Suppressor macrophage treated with lipopolysaccharide for 1 hour (primary cell): ENCODE data around the gene SUPT6H.
"Not testable (repeated sequence)": the region's sequence is repeated elsewhere in the genome, so short reads cannot be mapped to it uniquely, and the experiment has no call there.

Experiments used
- DNase-seq, 3 donors: peaks; one replicate each; pipeline ENCODE4 v3.0.0-alpha.2; 2020 to 2022

The SUPT6H gene

DNA sequence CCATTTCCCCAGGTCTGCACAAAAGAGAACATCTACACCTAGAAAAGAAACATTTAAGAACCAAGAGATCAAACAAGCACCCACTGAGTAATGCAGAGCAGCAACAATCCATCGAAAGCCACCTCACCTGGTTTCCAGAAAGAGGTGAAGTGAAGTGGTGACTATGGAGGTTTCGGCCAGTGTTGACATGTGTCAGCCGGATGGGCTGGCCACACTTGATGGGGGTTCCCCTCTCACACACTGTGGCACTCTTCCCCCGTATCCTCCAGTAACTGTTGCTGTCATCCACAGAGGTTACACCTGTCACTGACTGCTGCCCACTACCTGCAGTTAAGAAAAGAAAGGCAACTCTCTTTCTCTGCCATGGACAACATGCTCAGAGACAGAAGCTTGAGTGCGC lies 6.8 kb upstream of the SUPT6H start:
- no peak for DNase-seq

- no peak for DNase-seq
These were observed 4.2 kb upstream of the SUPT6H start for GRCh38 chr17:28657756-28658155.

DNA sequence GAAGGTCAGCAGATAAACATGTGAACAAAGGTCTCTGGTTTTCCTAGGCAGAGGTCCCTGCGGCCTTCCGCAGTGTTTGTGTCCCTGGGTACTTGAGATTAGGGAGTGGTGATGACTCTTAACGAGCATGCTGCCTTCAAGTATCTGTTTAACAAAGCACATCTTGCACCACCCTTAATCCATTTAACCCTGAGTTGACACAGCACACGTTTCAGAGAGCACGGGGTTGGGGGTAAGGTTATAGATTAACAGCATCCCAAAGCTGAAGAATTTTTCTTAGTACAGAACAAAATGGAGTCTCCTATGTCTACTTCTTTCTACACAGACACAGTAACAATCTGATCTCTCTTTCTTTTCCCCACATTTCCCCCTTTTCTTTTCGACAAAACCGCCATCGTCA lies 3.7 kb upstream of the SUPT6H start:
- not testable (repeated sequence) for DNase-seq

- not testable (repeated sequence) for DNase-seq
These were observed 3.1 kb upstream of the SUPT6H start for GRCh38 chr17:28658766-28659496.

DNA sequence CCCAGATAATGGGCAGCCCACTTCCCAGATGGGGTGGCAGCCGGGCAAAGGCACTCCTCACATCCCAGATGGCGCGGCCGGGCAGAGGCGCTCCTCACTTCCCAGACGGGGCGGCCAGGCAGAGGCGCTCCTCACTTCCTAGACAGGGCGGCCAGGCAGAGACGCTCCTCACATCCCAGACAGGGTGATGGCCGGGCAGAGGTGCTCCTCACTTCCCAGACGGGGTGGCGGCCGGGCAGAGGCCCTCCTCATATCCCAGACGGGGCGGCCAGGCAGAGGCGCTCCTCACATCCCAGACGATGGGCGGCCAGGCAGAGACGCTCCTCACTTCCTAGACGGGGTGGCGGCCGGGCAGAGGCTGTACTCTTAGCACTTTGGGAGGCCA lies 2.5 kb upstream of the SUPT6H start:
- DNase-seq = not testable (repeated sequence)

GRCh38 chr17:28662527-28662829 lies 473 bp downstream of the SUPT6H start:
- DNase-seq = no peak

GRCh38 chr17:28663723-28664122 lies 1.7 kb downstream of the SUPT6H start:
- no peak for DNase-seq

DNA sequence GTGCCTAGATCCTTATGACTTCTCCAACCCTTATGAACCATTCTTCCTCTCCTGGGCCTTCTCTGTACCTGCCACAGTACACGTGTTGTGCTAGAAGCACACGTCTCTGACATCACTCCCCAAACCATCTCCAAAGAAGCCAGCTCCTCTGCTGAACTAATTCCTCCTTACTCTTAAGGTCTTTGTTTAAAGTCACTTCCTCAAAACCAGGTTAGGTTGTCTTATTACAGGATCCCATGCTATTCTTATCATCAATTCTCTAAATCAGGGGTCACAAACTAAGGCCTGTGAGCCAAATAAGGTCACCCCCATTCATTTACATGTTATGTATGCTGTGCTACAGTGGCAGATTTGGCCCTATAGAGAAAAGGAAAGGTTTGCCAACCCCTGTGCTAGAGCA lies 4.0 kb downstream of the SUPT6H start:
- DNase-seq = no peak

DNA sequence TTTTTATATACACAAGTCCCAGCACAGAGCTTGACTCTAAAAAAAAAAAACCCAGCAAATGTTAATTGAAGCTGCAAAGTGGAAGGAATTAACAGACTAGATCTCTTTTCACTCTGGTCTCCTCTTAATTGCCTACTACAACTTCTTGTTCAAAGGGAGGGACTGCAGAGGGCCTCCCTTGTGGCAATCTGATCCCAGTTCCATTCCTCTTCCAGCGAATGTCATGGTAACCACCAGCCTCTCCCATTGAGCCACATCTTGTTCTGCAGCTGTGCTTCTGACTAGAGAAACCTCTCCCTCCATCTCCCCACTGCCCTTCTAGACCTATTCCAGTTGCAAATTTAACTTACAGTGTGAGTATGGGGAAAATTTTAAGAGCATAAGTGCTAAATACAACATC lies 5.9 kb downstream of the SUPT6H start:
- DNase-seq = no peak

GRCh38 chr17:28669918-28670317 lies 7.9 kb downstream of the SUPT6H start:
- no peak for DNase-seq

GRCh38 chr17:28675490-28675889 lies 13.5 kb downstream of the SUPT6H start:
- DNase-seq = no peak

DNA sequence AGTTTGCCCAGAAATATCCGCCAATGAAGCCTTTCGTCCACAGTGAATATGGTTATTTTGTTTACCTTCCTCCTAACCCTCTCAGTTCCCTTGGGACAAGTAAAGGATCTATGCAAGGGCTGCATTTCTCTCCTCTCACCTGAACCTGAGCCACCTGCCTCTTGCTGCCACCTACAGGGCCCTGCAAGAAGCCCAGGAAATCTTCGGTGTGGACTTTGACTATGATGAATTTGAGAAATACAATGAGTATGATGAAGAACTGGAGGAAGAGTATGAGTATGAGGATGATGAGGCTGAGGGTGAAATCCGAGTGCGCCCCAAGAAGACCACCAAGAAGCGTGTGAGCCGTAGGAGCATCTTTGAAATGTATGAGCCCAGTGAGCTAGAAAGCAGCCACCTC lies 14.0 kb downstream of the SUPT6H start:
- DNase-seq = no peak

DNA sequence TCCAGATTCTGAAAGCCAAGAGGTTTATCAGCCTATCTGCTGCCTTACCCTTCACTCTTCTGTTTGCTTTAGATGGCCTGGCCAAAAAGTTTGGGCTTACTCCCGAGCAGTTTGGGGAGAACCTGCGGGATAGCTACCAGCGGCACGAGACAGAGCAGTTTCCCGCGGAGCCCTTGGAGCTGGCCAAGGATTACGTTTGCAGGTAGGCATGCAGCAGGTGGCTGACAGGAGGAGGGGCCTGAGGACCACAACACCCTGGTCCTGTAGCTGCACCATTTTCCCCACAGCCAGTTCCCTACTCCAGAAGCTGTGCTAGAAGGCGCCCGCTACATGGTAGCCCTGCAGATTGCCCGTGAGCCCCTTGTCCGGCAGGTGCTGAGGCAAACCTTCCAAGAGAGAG lies 20.6 kb downstream of the SUPT6H start:
- DNase-seq = no peak

- peak in 1 of 3 donors; percentile 6 for DNase-seq
These were observed 23.0 kb downstream of the SUPT6H start for GRCh38 chr17:28684963-28685362.

DNA sequence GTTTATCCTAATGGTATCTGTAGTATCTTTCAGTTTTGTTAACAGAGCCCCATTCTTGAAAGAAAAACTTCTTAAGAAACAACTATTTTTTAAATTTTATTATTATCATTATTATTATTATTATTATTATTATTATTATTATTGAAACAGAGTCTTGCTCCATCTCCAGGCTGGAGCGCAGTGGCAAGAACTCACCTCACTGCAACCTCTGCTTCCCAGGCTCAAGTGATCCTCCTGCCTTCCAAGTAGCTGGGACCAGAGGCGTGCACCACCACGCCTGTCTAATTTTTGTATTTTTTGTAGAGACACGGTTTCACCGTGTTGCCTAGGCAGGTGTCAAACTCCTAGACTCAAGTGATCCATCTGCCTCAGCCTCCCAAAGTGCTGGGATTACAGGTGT lies 23.4 kb downstream of the SUPT6H start:
- DNase-seq = no peak

GRCh38 chr17:28686296-28686695 lies 24.3 kb downstream of the SUPT6H start:
- no peak for DNase-seq

DNA sequence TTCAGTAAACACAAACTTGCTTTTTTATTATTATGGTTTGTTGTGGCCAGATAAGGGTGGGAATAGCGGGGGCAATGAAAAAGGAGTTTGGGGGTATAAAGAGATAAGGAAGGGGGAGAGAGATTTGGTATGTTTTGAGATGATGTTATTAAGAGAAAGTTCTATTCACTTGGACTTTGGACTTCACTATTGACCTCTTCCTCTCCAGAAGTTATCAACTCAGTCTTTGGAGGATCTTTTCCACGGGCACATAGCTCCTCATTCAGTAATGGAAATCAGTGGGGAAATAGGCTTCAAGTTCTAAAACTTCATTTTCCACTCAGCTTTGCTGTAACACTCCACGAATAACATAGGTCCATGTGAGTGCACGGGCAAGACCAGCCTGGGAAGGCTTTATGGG lies 26.5 kb downstream of the SUPT6H start:
- DNase-seq = no peak

- DNase-seq = no peak
These were observed 27.0 kb downstream of the SUPT6H start for GRCh38 chr17:28689011-28689410.

- no peak for DNase-seq
These were observed 31.9 kb downstream of the SUPT6H start for GRCh38 chr17:28693869-28694268.

DNA sequence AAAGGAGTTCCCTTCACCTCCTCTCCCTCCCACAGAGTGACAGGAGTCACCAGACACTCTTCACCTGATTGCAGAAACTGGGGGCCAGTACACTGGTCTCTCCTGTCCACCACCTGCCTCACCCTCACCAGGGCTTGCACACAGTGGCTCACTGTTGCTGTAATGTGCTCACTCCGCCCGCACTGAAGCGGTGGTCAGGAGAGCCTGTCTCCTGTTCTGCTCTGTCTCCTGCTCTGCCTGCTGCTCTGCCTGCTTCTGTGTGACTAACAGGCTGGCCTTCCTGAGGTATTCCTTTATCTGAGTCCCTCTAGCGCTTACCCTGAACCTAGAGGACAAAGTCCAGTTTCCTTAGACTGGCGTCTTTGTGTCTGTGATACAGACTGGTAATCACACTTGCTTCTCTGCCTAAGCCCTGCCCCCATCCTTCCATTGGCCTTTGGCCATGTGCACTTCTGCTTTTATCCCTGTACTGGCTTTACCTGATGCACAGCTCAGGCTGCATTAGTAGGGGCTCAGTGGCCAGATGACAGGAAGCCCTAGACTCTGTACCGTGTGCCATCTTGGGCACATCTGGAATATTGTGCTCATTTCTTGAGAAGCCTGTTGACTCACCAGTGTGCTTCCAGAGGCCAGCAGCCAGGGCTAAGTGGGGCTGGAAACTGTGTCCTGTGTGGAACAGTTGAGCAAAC lies 36.4 kb downstream of the SUPT6H start:
- no peak for DNase-seq

DNA sequence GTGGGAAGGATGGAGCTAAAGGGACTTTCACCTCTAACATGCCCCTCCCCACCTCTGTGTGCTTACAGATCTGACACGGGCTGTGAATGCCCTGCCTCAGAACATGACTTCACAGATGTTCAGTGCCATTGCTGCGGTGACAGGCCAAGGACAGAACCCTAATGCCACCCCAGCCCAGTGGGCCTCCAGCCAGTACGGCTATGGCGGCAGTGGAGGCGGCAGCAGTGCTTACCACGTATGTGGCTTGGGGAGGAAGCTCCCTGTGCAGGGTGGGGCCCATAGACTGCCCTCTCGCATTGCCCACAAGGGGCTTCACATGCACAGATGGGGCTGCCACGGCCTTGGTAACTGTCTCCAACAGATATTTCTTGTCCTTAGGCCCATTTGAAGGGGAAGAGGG lies 38.3 kb downstream of the SUPT6H start:
- DNase-seq = no peak

DNA sequence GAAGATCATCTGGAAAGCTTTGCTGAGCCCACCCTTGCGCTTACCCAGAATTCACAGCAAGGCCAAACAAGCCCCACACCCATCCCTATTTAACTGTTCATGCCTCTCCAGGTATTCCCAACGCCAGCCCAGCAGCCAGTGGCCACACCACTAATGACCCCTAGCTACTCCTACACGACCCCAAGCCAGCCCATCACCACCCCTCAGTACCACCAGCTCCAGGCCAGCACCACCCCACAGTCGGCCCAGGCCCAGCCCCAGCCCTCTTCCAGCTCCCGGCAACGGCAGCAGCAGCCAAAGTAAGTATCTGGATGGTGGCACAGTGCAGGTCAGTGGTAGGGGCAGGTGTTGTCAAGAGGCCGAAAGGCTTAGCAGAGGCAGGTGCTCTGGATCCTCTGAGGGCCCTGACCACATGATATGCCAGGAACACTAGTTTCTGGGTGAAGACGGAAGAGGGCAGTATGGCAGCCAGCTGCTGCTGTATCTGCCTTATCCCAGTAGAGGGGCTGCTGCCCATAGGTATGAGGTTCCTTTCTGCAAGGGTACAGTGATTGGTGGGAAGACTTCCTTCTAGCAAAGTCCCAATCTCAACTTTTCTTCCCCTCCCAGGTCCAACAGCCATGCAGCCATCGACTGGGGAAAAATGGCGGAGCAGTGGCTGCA lies 39.0 kb downstream of the SUPT6H start:
- DNase-seq = no peak

DNA sequence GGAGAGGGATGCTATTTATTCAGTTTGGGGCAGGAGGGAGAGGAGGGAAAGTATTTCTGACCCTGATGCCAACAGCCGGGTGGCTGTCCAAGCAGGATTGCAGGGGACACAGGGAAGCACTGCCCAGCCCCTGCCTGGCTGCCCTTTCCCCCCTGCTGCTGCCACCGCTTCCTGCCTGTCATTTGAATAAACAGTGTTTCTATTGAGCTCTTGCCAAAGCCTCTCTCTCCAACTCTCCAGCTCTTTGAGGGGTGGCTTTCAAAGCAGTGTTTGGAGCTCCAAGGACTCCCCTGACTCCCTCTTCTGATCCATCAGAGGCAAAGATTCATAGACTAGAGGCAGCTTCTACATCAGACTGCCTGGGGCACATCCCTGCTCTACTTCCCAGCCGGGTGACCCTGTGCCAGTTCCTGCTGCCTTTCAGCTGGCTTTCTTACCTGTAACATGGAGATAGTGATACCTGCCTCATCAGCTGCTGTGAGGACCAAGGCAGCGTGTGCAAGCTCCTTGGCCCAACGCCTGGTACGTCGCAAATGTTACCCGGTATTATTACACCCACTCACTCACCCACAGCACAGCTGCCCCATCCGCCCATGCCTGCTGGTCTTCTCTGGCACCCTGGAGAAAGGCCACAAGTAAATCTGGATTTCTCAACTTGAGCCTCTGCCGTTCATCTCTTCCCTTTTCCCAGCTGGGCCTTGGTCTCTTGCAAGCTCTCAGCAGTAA lies 40.2 kb downstream of the SUPT6H start:
- no peak for DNase-seq

DNA sequence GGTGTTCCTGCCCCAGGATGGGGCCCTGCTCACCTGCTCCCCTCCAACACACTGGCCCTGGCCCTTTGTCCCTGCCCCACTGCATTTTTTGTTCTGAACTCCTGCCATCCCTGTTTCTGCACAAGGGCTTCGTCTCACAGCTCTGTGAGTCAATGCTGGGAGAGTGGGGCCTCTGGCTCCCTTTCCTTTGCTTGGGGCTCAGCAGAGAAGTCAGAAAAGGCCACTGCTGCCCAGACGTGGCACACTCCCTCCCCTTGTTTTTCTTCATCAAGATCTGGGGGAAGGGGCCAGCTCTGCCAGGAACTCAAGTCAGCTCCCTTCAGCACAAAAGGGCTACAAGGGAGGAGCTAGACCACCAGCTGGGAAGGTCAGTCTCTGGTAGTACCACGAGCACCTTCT lies 40.7 kb downstream of the SUPT6H start:
- no peak for DNase-seq
